ENCODE data around the gene TCF7L2.

The TCF7L2 gene

GRCh38 chr10:113113241-113113640 is 163.2 kb downstream of the TCF7L2 start:
- no peak for TF ChIP-seq CTCF (conservative IDR thresholded peaks at IDR 0.05)
- H3K27ac ChIP-seq = peak overlapping the region; percentile 69

- H3K27ac ChIP-seq = peak overlapping the region; percentile 69
- TF ChIP-seq CTCF (conservative IDR thresholded peaks at IDR 0.05) = no peak
Observed at GRCh38 chr10:113113918-113114317, 163.9 kb downstream of the TCF7L2 start.

GRCh38 chr10:113115556-113115955 is 165.5 kb downstream of the TCF7L2 start:
- no peak for TF ChIP-seq CTCF (conservative IDR thresholded peaks at IDR 0.05)
- peak overlapping the region; percentile 69 for H3K27ac ChIP-seq

- no peak overlapping the region for H3K27ac ChIP-seq
- no peak for TF ChIP-seq CTCF (conservative IDR thresholded peaks at IDR 0.05)
Observed at GRCh38 chr10:113118882-113119281, 168.8 kb downstream of the TCF7L2 start.

DNA sequence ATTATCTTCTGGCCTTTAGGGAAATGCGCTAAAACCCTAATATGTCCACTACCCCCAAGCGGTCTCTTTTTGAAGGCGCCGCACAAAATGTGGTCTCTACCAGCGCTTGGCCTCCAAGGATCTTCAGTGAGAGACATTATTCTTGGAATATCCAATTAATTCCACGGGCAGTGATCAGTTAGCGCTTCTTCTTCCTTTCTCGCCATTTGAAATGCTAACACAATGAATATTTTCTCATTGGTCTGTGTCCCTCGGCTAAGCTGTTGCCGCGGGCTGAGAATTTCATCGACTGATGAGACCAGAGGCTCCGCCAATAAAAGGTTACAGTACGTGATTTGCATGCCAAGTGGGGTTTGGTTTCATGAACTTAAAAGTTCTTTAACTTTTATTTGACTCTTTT is 169.8 kb downstream of the TCF7L2 start:
- H3K27ac ChIP-seq = no peak overlapping the region
- TF ChIP-seq CTCF (conservative IDR thresholded peaks at IDR 0.05) = no peak

GRCh38 chr10:113121153-113121552 is 171.1 kb downstream of the TCF7L2 start:
- no peak overlapping the region for H3K27ac ChIP-seq
- no peak for TF ChIP-seq CTCF (conservative IDR thresholded peaks at IDR 0.05)

GRCh38 chr10:113122947-113123346 is 172.9 kb downstream of the TCF7L2 start:
- TF ChIP-seq CTCF (conservative IDR thresholded peaks at IDR 0.05) = no peak
- H3K27ac ChIP-seq = no peak overlapping the region

GRCh38 chr10:113124724-113125123 is 174.7 kb downstream of the TCF7L2 start:
- H3K27ac ChIP-seq = no peak overlapping the region
- no peak for TF ChIP-seq CTCF (conservative IDR thresholded peaks at IDR 0.05)
